Measurements from ENCODE around the gene KDM4C.
A peak's percentile ranks its signal among the peaks of the same experiment; 100 is the strongest.

Gene KDM4C

DNA sequence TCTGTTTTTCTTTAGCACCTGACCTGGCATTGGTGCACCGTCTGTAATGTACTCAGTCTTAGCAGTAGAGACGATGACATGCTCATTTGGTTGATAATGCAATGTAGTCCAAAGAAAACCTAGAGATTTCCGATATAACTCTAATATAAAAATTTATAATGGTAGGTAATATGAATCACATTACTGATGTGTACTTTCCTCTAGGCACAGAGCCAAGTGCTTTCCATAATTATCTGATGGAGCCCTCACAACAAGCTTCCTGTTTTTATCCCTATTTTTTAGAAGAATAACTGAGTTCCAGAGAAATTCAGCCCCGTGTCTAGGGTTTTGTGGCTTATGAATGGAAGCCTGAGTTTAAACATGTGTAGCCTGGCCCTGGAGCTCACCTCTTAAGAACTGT lies 53.7 kb downstream of the KDM4C start:
- no peak for DNase-seq

DNA sequence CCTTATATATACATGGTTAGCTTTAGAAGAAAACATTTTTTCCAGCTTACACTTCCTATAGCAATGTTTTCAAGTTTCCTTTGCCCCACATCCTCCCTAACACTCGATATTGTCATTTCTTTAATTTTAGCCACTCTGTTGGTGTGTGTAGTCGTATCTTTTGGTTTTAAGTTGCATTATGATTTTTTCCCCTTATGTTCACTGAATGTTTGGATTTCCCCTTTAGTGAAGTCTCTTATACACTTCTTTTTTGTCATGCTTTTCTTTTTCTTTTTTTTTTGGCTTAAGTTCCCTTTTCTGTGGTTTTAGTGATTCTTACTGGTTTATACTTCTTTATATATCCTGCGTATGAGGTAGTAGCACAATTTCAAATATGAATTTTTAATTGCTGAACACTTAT lies 58.8 kb downstream of the KDM4C start:
- DNase-seq = no peak

- no peak for DNase-seq
Measured at GRCh38 chr9:6818292-6818922, 60.6 kb downstream of the KDM4C start.

- DNase-seq = no peak
Measured at GRCh38 chr9:6819112-6819511, 61.3 kb downstream of the KDM4C start.

DNA sequence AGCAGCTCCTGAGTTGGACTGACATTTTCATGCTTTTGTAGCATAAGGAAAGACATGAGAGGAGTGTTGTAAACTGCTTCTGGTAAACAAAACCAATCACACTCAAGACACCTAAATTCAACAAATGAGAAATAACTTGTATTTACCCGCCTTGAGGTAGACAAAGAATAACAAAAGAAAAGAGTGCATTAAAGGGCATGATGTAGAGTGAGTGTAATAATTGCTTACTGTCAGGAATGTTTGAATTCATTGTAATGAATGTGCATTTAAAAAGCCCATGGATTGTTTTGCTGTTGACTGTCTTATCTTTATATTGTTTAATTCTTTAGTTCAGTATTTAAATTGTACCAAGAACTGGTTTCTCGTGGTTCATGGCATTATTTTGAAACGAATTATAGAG lies 61.8 kb downstream of the KDM4C start:
- no peak for DNase-seq

DNA sequence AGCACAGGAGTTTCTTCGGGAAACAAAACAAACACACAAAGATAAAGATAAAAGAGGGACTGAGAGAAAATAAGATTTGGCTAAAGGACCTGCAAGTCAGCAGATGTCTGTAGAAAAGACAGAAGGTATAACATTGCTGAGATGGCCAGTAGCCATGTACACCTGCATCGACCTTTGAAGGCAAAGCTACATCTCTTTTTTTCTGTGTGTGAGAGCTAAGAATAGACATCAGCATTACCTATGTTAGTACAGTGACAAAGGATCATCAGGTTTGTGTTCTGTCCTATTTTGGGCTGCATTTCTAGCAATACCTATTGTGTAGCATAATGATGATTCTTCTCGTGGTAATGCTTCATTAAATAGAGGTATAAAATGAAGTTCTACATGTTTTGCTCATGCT lies 64.9 kb downstream of the KDM4C start:
- DNase-seq = no peak

DNA sequence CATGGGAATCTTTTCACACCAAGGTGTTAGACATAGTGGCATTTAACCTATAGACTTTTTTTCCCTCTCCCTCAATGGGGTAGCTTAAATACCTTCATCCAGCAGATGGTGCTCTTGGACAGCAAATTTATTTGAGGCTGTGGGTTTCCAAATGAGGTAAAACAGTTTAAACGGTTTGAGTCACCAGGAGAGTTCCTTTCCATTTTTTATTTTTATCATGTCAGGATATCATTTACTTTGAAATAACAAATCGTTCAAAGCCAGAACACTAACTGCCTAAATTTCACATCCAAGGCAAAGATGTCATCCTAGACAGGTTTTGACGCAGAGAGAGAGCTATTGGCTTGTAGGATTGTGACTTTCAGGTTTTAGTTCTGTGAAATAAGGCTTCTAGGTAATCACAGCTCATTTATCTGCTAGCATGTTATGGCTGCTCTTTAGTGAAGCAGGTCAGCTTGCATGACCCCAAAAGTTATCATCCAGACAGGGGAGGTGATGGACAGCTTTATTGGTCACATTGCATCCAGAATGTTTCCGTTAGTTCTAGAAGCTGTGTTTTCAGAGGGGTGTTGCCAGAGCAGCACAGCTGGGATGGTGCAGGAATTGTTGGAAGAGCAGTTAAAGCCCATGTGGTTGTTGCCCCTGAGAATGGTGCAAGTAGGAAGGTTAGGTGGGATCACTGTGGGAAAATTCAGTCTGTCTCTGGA lies 69.8 kb downstream of the KDM4C start:
- DNase-seq = peak in 1 of 2 donors; percentile 46

GRCh38 chr9:6829027-6829426 lies 71.3 kb downstream of the KDM4C start:
- DNase-seq = no peak

GRCh38 chr9:6829536-6829935 lies 71.8 kb downstream of the KDM4C start:
- DNase-seq = no peak

GRCh38 chr9:6833518-6834192 lies 75.9 kb downstream of the KDM4C start:
- DNase-seq = no peak

GRCh38 chr9:6834306-6834705 lies 76.5 kb downstream of the KDM4C start:
- DNase-seq = no peak

- no peak for DNase-seq
Measured at GRCh38 chr9:6838158-6838557, 80.4 kb downstream of the KDM4C start.

DNA sequence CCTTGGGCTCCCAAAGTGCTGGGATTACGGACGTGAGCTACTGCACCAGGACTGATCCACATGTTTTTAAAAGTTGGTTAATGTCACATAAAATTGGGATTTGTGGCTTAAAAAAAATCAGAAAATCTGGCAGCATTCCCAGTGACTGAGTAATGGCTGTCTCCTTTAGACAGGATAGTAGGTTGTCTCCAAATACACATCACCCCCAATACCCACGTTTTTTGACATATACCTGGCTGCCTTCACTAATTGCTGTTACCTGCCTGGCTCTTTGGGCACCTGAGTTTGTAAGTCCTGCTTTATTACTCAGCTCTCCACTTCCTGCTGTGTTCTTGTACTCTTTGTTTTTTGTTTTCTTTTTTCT lies 84.8 kb downstream of the KDM4C start:
- no peak for DNase-seq

- DNase-seq = no peak
Measured at GRCh38 chr9:6843742-6844141, 86.0 kb downstream of the KDM4C start.

GRCh38 chr9:6844267-6844666 lies 86.5 kb downstream of the KDM4C start:
- DNase-seq = no peak

- DNase-seq = no peak
Measured at GRCh38 chr9:6845128-6845826, 87.5 kb downstream of the KDM4C start.

DNA sequence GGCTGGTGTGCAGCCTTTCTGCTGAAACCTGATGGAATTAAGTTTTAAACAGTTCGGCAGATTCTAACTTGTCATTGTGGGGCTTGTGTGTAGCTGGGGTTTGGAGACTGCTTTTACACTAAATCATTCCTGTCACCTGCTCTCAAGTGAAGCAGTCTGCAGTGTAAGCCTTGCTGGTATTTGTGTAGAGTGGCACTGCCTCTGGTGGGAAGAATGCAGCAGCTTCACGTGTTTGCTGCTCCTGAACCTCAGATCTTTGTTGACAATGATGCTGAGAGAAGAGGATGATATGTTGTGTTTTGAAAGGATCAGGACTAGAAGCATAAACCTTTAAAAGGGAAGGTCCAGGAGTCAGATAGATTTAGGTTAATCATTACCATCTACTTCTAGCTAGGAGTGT lies 88.1 kb downstream of the KDM4C start:
- DNase-seq = no peak

DNA sequence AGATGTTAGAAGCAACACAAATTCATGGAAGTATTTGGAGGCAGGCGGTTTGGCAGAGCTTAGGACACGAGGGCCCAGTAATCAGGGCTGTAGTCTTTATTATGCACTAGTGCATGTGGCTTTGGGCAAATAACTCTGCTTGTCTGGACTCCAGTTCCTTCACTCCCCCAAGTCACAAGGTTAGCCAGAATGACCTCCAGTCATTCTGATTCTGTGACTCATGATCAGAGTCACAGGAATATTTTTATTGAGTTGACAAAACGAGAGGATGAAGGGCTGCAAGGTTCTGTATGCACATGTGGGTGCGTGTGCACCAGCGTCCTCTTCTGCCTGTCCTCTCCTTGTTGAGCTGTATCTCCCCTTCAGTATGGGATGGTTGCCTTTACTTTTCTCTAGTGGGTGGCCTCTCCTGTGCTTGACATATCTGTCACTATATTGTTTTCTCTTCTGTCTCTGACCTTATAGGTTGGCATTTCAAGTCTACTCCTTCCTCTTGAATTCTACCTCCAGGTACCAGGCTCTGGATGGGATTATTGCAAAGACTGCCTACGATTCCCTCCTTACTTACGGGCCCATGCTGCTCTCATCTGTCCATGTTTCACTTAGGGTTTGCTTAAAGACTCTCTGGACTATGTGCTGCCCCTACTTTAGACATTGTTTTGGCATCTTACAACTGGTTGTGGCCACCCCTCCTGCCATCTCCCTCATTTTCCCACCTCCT lies 94.6 kb downstream of the KDM4C start:
- DNase-seq = no peak

DNA sequence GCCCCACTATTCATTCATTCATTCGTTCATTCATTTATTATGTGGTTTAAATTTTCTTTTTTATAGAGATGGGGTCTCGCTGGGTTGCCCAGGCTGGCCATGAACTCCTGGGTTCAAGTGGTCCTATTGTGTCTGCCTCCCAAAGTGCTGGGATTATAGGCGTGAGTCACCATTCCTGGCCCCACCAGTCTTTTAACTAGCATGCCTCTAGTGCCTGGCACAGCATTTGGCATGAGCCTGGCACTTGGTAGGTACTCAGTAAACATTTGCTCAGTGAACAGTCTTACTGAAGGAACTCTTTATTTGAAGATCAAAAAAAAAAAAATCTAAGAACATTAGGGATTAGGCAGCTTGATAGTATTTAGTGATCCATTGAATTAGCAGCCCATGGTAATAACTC lies 98.1 kb downstream of the KDM4C start:
- no peak for DNase-seq

DNA sequence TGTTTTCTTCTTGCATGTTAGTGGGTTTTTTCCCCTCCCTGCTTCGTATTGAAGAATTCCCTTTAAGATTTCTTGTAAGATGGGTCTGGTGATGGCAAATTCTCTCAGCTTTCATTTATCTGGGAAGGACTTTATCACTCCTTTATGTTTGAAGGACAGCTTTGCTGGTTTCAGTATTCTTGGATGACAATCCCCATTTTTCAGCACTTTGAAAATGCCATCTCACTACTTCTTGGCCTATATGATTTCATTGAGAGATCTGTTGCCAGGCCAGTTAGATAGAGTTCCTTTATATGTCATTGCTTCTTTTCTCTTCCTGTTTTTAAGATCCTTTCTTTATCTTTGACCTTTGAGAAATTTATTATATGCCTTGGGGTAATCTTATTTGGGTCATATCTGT lies 106.3 kb downstream of the KDM4C start:
- no peak for DNase-seq

GRCh38 chr9:6869081-6869948 lies 111.5 kb downstream of the KDM4C start:
- DNase-seq = no peak

DNA sequence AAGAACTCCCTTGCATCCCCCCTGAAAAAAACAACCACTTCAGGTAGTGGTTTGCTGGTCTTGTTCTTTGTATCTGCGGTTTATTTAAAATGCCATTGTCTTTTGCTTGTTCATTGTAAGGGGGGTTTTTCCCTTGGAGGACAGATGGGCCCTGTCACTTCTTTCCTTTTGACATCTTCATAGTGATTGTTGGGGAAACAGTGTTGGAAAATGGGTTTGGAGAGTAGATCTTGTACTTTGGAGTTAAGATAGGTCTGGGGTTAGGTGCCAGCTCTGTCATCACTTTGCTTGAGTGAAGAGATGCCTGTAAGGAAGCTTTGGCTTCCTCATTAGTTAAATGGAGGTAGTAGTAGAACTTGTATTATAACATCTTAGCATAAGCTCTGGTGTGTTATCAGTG lies 112.4 kb downstream of the KDM4C start:
- no peak for DNase-seq

Measured in CD4-positive, alpha-beta T cell treated with Interleukin-1 beta for 1 hour (primary cell).